Measurements from ENCODE around the gene CDKAL1.

DNA sequence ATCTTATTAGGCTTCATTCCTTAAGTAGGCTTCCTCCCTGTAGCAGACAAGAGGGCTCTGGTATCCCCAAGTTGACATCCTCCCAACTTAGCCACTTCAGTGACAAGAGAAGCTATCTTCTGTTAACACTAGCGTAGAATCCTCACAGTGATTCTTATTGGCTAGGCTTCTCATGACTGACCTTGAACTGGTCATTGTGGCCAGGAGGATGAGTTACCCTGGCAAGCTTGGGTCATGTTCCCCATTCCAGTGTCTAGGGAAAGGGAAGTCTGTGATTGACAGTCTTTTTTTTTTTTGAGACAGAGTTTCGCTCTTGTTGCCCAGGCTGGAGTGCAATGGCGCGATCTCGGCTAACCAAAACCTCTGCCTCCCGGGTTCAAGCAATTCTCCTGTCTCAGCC lies 7.1 kb downstream of the CDKAL1 start:
- TF ChIP-seq, protein P1, sequence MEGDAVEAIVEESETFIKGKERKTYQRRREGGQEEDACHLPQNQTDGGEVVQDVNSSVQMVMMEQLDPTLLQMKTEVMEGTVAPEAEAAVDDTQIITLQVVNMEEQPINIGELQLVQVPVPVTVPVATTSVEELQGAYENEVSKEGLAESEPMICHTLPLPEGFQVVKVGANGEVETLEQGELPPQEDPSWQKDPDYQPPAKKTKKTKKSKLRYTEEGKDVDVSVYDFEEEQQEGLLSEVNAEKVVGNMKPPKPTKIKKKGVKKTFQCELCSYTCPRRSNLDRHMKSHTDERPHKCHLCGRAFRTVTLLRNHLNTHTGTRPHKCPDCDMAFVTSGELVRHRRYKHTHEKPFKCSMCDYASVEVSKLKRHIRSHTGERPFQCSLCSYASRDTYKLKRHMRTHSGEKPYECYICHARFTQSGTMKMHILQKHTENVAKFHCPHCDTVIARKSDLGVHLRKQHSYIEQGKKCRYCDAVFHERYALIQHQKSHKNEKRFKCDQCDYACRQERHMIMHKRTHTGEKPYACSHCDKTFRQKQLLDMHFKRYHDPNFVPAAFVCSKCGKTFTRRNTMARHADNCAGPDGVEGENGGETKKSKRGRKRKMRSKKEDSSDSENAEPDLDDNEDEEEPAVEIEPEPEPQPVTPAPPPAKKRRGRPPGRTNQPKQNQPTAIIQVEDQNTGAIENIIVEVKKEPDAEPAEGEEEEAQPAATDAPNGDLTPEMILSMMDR (conservative IDR thresholded peaks at IDR 0.05; ENCODE audit: low read depth, low read length) = no peak
- TF ChIP-seq EZH2 (IDR thresholded peaks at IDR 0.05; ENCODE audit: low read length, unreplicated experiment) (no peak), EZH2phosphoT487 (IDR thresholded peaks at IDR 0.05; ENCODE audit: borderline replicate concordance, low read length) (no peak)
